Neural progenitor cell (in vitro differentiated cells): ENCODE data around the gene GLIPR1. TPM values are rescaled to one million over a fixed set of nuclear protein-coding genes. Genes with fewer than 3 reads are reported as not detected.

Experiments
- DNase-seq: peaks from one replicate; pipeline ENCODE4 v3.0.0-alpha.2; 2016; ENCODE audit warnings: low spot score
- H2AFZ ChIP-seq: fragments of 200-600 bp; sonication (generic); replicated peaks from 2 replicates; pipeline ENCODE4 v1.6.1; 2016; ENCODE audit warnings: antibody characterized with exemption
- H3F3A ChIP-seq: fragments of 200-600 bp; sonication (generic); 2 replicates; pipeline ENCODE4 v1.6.1; 2016; ENCODE audit warnings: antibody characterized with exemption, low read depth
- H3K27ac ChIP-seq: fragments of 200-600 bp; sonication (generic); 2 replicates; pipeline ENCODE4 v1.5.1; 2016; ENCODE audit warnings: mild to moderate bottlenecking
- H3K27me3 ChIP-seq: fragments of 200-600 bp; sonication (generic); 2 replicates; pipeline ENCODE4 v1.6.1; 2016; ENCODE audit warnings: mild to moderate bottlenecking, moderate library complexity
- H3K36me3 ChIP-seq: fragments of 200-600 bp; sonication (generic); 2 replicates; pipeline ENCODE4 v1.5.1; 2016
- H3K4me1 ChIP-seq: fragments of 200-600 bp; sonication (generic); 2 replicates; pipeline ENCODE4 v1.6.1; 2016; ENCODE audit warnings: mixed run types
- H3K4me2 ChIP-seq: fragments of 200-600 bp; sonication (generic); 2 replicates; pipeline ENCODE4 v1.6.1; 2016
- H3K4me3 ChIP-seq: fragments of 200-600 bp; sonication (generic); 2 replicates; pipeline ENCODE4 v1.5.1; 2016
- H3K79me2 ChIP-seq: fragments of 200-600 bp; sonication (generic); 2 replicates; pipeline ENCODE4 v1.6.1; 2016; ENCODE audit warnings: low read depth
- H3K9ac ChIP-seq: fragments of 200-600 bp; sonication (generic); 2 replicates; pipeline ENCODE4 v1.6.1; 2016
- H3K9me3 ChIP-seq: fragments of 200-600 bp; sonication (generic); 2 replicates; pipeline ENCODE4 v1.5.1; 2016; ENCODE audit warnings: low read depth
- H4K20me1 ChIP-seq: fragments of 200-600 bp; sonication (generic); 2 replicates; pipeline ENCODE4 v1.6.1; 2016; ENCODE audit warnings: low read depth
- H3K27ac Mint-ChIP-seq: 3 replicates; pipeline ENCODE4 v1.8.0; 2021; ENCODE audit warnings: mixed read lengths
- H3K27me3 Mint-ChIP-seq: 2 replicates; pipeline ENCODE4 v1.8.0; 2022; ENCODE audit warnings: low read depth, mild to moderate bottlenecking, inconsistent platforms, moderate library complexity, mixed read lengths; ENCODE audit not compliant: insufficient read depth
- H3K36me3 Mint-ChIP-seq: 3 replicates; pipeline ENCODE4 v1.8.0; 2021; ENCODE audit warnings: mixed read lengths
- H3K4me1 Mint-ChIP-seq: 3 replicates; pipeline ENCODE4 v1.8.0; 2021; ENCODE audit warnings: mixed read lengths
- H3K4me3 Mint-ChIP-seq: 3 replicates; pipeline ENCODE4 v1.8.0; 2021; ENCODE audit warnings: mild to moderate bottlenecking, moderate library complexity, mixed read lengths
- H3K9me3 Mint-ChIP-seq: 3 replicates; pipeline ENCODE4 v1.8.0; 2020; ENCODE audit warnings: mixed read lengths
- EZH2 ChIP-seq: fragments of 200-600 bp; sonication (generic); IDR thresholded peaks from 2 replicates; pipeline ENCODE4 v1.6.1; 2017; ENCODE audit warnings: antibody characterized with exemption, mild to moderate bottlenecking, moderate library complexity
- EZH2phosphoT487 ChIP-seq: fragments of 200-600 bp; sonication (generic); IDR thresholded peaks from 2 replicates; pipeline ENCODE4 v1.6.1; 2017; ENCODE audit warnings: antibody characterized with exemption
- total RNA-seq: library from RNA; depleted of rRNA; stranded (reverse); fragments of >200 nt; gene quantifications from 2 replicates; pipeline ENCODE4 v1.2.3, GENCODE V29; 2015; ENCODE audit warnings: low replicate concordance
- TF ChIP-seq, protein P1 (sequence below): fragments of 200-600 bp; sonication (generic); IDR thresholded peaks from 2 replicates; pipeline ENCODE4 v1.5.1; 2017; ENCODE audit warnings: antibody characterized with exemption, mild to moderate bottlenecking

The GLIPR1 gene
- total RNA-seq, 1 donor from 2014 or later = 0.04 TPM

DNA sequence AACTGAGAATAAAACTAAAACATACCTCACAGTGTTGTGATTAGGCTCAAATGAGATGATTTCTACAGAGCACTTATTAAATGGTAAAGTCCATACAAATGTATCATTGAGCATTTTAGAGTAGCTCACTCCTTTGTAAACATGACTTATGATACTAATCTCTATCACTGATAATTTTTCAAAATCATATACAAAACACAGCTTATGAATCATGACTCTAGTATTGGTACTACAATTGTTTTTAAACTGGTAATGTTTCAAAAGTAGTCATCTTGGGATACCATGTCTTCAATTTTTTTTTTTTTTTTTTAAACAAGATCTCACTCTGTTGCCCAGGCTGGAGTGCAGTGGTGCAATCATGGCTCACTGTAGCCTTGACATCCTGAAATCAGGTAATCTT lies 70.9 kb downstream of the GLIPR1 start:
- Histone ChIP-seq H3K4me1 (peaks cover 14% of the 10 kb centered on the region), H3K4me2 (no peak overlapping the region), H3K9ac (no peak overlapping the region), H2AFZ (no peak overlapping the region), H4K20me1 (no peaks in the 10 kb centered on the region), H3K9me3 (no peaks in the 10 kb centered on the region), H3K79me2 (no peaks in the 10 kb centered on the region), H3K4me3 (no peak overlapping the region), H3F3A (no peaks in the 10 kb centered on the region), H3K27ac (no peak overlapping the region), H3K36me3 (no peaks in the 10 kb centered on the region), H3K27me3 (no peaks in the 10 kb centered on the region)
- no peak for TF ChIP-seq EZH2
- no peak for TF ChIP-seq EZH2phosphoT487
- TF ChIP-seq, protein P1, sequence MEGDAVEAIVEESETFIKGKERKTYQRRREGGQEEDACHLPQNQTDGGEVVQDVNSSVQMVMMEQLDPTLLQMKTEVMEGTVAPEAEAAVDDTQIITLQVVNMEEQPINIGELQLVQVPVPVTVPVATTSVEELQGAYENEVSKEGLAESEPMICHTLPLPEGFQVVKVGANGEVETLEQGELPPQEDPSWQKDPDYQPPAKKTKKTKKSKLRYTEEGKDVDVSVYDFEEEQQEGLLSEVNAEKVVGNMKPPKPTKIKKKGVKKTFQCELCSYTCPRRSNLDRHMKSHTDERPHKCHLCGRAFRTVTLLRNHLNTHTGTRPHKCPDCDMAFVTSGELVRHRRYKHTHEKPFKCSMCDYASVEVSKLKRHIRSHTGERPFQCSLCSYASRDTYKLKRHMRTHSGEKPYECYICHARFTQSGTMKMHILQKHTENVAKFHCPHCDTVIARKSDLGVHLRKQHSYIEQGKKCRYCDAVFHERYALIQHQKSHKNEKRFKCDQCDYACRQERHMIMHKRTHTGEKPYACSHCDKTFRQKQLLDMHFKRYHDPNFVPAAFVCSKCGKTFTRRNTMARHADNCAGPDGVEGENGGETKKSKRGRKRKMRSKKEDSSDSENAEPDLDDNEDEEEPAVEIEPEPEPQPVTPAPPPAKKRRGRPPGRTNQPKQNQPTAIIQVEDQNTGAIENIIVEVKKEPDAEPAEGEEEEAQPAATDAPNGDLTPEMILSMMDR = no peak
- Mint-ChIP-seq H3K9me3 (no peaks in the 10 kb centered on the region), H3K27ac (no peak overlapping the region), H3K4me3 (no peak overlapping the region), H3K36me3 (no peaks in the 10 kb centered on the region), H3K27me3 (peaks cover 6% of the 10 kb centered on the region), H3K4me1 (peaks cover 34% of the 10 kb centered on the region)
- no peak for DNase-seq

DNA sequence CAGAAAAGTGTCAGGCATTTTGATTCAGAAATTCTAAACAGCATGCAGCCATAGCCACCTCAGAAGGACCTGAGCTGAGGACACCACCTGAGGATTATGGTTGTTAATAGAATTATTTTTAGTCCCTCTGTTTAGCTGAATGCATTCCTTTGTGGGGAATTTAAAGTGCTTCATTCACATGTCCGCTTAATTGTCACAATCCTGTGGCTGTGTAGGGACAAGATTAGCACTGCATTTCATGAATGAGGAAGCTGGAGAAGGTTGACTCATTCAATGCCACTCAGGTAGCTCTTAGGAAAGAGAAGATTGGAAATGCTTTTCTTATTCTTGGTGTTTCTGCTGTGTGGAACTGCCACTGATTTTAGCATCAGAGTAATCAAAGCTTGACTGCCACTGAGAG lies 72.8 kb downstream of the GLIPR1 start:
- DNase-seq = peak; percentile 49
- H3K27ac Mint-ChIP-seq = peak overlapping the region; percentile 16
- Histone ChIP-seq H3K4me3 (no peak overlapping the region), H3F3A (no peaks in the 10 kb centered on the region), H4K20me1 (no peaks in the 10 kb centered on the region), H3K27ac (no peak overlapping the region), H3K36me3 (no peaks in the 10 kb centered on the region), H3K9ac (no peak overlapping the region), H3K79me2 (no peaks in the 10 kb centered on the region), H3K27me3 (no peaks in the 10 kb centered on the region), H3K9me3 (no peaks in the 10 kb centered on the region), H3K4me2 (peak overlapping the region; percentile 7), H2AFZ (peak overlapping the region; percentile 51), H3K4me1 (peaks cover 20% of the 10 kb centered on the region)
- peaks cover 37% of the 10 kb centered on the region for H3K4me1 Mint-ChIP-seq
- H3K9me3 Mint-ChIP-seq = no peaks in the 10 kb centered on the region
- H3K27me3 Mint-ChIP-seq = peaks cover 6% of the 10 kb centered on the region
- TF ChIP-seq EZH2phosphoT487 (no peak), EZH2 (no peak)
- TF ChIP-seq, protein P1 = no peak
- no peak overlapping the region for H3K4me3 Mint-ChIP-seq
- H3K36me3 Mint-ChIP-seq = no peaks in the 10 kb centered on the region

Other genes starting within 250 kb of the GLIPR1 start
- gene CAPS2, start 150.4 kb upstream of the GLIPR1 start, total RNA-seq = 14.4 and 20.1 TPM in 2 replicates
- gene GLIPR1L1, start 146.1 kb upstream of the GLIPR1 start, total RNA-seq = not detected in 2 replicates
- gene GLIPR1L2, start 89.7 kb upstream of the GLIPR1 start, total RNA-seq = 0.31 TPM in 1 of 2 replicates, not detected in the other
- 39.4 and 70.0 TPM in 2 replicates for gene KRR1, start 30.9 kb downstream of the GLIPR1 start, total RNA-seq